IPS-15b (cell line): Measurements from ENCODE around the gene VPS41.
A peak's percentile ranks its signal among the peaks of the same experiment; 100 is the strongest.

ENCODE experiments used
- H3K27me3 ChIP-seq: one replicate; pipeline ENCODE4 v1.6.1; 2013; ENCODE audit warnings: low read length; ENCODE audit not compliant: control insufficient read depth, insufficient read depth
- H3K36me3 ChIP-seq: one replicate; pipeline ENCODE4 v1.6.1; 2013; ENCODE audit warnings: low read length; ENCODE audit not compliant: control insufficient read depth, insufficient read depth
- H3K4me1 ChIP-seq: one replicate; pipeline ENCODE4 v1.6.1; 2013; ENCODE audit warnings: mild to moderate bottlenecking, low read length; ENCODE audit not compliant: control insufficient read depth, insufficient read depth
- H3K4me3 ChIP-seq: one replicate; pipeline ENCODE4 v1.5.1; 2013; ENCODE audit warnings: low read depth, low read length
- H3K9ac ChIP-seq: one replicate; pipeline ENCODE4 v1.6.1; 2013; ENCODE audit warnings: low read depth, mild to moderate bottlenecking, low read length
- H3K9me3 ChIP-seq: one replicate; pipeline ENCODE4 v1.6.1; 2013; ENCODE audit warnings: mild to moderate bottlenecking, low read length; ENCODE audit not compliant: control insufficient read depth, insufficient read depth

VPS41 gene

GRCh38 chr7:38934536-38934935, 25.5 kb upstream of the VPS41 start:
- no peaks in the 10 kb centered on the region for H3K9me3 ChIP-seq

GRCh38 chr7:38934051-38934450, 25.1 kb upstream of the VPS41 start:
- no peaks in the 10 kb centered on the region for H3K36me3 ChIP-seq
- H3K27me3 ChIP-seq: no peaks in the 10 kb centered on the region
- H3K4me1 ChIP-seq: no peaks in the 10 kb centered on the region
- no peaks in the 10 kb centered on the region for H3K9me3 ChIP-seq
- no peak overlapping the region for H3K4me3 ChIP-seq
- no peak overlapping the region for H3K9ac ChIP-seq

More at GRCh38 chr7:38934536-38934935, 25.5 kb upstream of the VPS41 start:
- Histone ChIP-seq H3K4me1 (no peaks in the 10 kb centered on the region), H3K36me3 (no peaks in the 10 kb centered on the region), H3K27me3 (no peaks in the 10 kb centered on the region), H3K9ac (no peak overlapping the region), H3K4me3 (no peak overlapping the region)

- no peak overlapping the region for H3K9ac ChIP-seq
- H3K36me3 ChIP-seq: no peaks in the 10 kb centered on the region
- H3K27me3 ChIP-seq: no peaks in the 10 kb centered on the region
- H3K4me1 ChIP-seq: no peaks in the 10 kb centered on the region
- no peaks in the 10 kb centered on the region for H3K9me3 ChIP-seq
- no peak overlapping the region for H3K4me3 ChIP-seq
Measured at GRCh38 chr7:38932509-38933168, 23.6 kb upstream of the VPS41 start.

GRCh38 chr7:38929460-38930171, 20.6 kb upstream of the VPS41 start:
- no peak overlapping the region for H3K4me3 ChIP-seq
- no peaks in the 10 kb centered on the region for H3K36me3 ChIP-seq
- H3K9me3 ChIP-seq: no peaks in the 10 kb centered on the region
- no peaks in the 10 kb centered on the region for H3K4me1 ChIP-seq
- H3K27me3 ChIP-seq: no peaks in the 10 kb centered on the region
- no peak overlapping the region for H3K9ac ChIP-seq

- H3K36me3 ChIP-seq: no peaks in the 10 kb centered on the region
- no peak overlapping the region for H3K4me3 ChIP-seq
- no peaks in the 10 kb centered on the region for H3K4me1 ChIP-seq
- no peaks in the 10 kb centered on the region for H3K9me3 ChIP-seq
- H3K9ac ChIP-seq: no peak overlapping the region
- no peaks in the 10 kb centered on the region for H3K27me3 ChIP-seq
Measured at GRCh38 chr7:38928506-38928905, 19.5 kb upstream of the VPS41 start.

GRCh38 chr7:38927751-38928150, 18.8 kb upstream of the VPS41 start:
- no peaks in the 10 kb centered on the region for H3K36me3 ChIP-seq
- no peak overlapping the region for H3K9ac ChIP-seq
- no peak overlapping the region for H3K4me3 ChIP-seq
- H3K9me3 ChIP-seq: no peaks in the 10 kb centered on the region
- H3K27me3 ChIP-seq: no peaks in the 10 kb centered on the region
- no peaks in the 10 kb centered on the region for H3K4me1 ChIP-seq

- Histone ChIP-seq H3K9ac (no peak overlapping the region), H3K4me1 (no peaks in the 10 kb centered on the region), H3K36me3 (no peaks in the 10 kb centered on the region), H3K27me3 (no peaks in the 10 kb centered on the region), H3K9me3 (no peaks in the 10 kb centered on the region), H3K4me3 (no peak overlapping the region)
Measured at GRCh38 chr7:38920731-38921130, 11.7 kb upstream of the VPS41 start.

- H3K4me3 ChIP-seq: no peak overlapping the region
- no peaks in the 10 kb centered on the region for H3K4me1 ChIP-seq
- no peak overlapping the region for H3K9ac ChIP-seq
- no peaks in the 10 kb centered on the region for H3K27me3 ChIP-seq
- no peaks in the 10 kb centered on the region for H3K9me3 ChIP-seq
- no peaks in the 10 kb centered on the region for H3K36me3 ChIP-seq
Measured at GRCh38 chr7:38916396-38916795, 7.4 kb upstream of the VPS41 start.

GRCh38 chr7:38909870-38910269, 879 bp upstream of the VPS41 start:
- no peaks in the 10 kb centered on the region for H3K27me3 ChIP-seq
- no peaks in the 10 kb centered on the region for H3K9me3 ChIP-seq
- peaks cover 5% of the 10 kb centered on the region for H3K4me1 ChIP-seq
- H3K9ac ChIP-seq: no peak overlapping the region
- no peak overlapping the region for H3K4me3 ChIP-seq
- no peaks in the 10 kb centered on the region for H3K36me3 ChIP-seq

GRCh38 chr7:38907766-38908165, 1.2 kb downstream of the VPS41 start:
- H3K4me1 ChIP-seq: peaks cover 7% of the 10 kb centered on the region
- H3K9ac ChIP-seq: no peak overlapping the region
- peak overlapping the region; percentile 82 for H3K4me3 ChIP-seq

GRCh38 chr7:38907066-38907465, 1.9 kb downstream of the VPS41 start:
- Histone ChIP-seq H3K27me3 (no peaks in the 10 kb centered on the region), H3K4me1 (peaks cover 8% of the 10 kb centered on the region), H3K4me3 (no peak overlapping the region), H3K9me3 (no peaks in the 10 kb centered on the region), H3K36me3 (no peaks in the 10 kb centered on the region), H3K9ac (no peak overlapping the region)

More at GRCh38 chr7:38907766-38908165, 1.2 kb downstream of the VPS41 start:
- no peaks in the 10 kb centered on the region for H3K36me3 ChIP-seq
- no peaks in the 10 kb centered on the region for H3K27me3 ChIP-seq
- no peaks in the 10 kb centered on the region for H3K9me3 ChIP-seq

- H3K4me1 ChIP-seq: peaks cover 8% of the 10 kb centered on the region
- H3K27me3 ChIP-seq: no peaks in the 10 kb centered on the region
- no peak overlapping the region for H3K9ac ChIP-seq
- no peaks in the 10 kb centered on the region for H3K9me3 ChIP-seq
- H3K36me3 ChIP-seq: no peaks in the 10 kb centered on the region
- H3K4me3 ChIP-seq: no peak overlapping the region
Measured at GRCh38 chr7:38905056-38905759, 3.8 kb downstream of the VPS41 start.
